Endothelial cell of hepatic sinusoid (primary cell): ENCODE data around the gene ARHGEF12.

Source experiments
- in situ Hi-C: cut with HindIII; loops from 2 replicates; pipeline ENCODE4 v1.10.0; 2017; ENCODE audit warnings: low sequenced_read_pairs

Gene ARHGEF12

GRCh38 chr11:120338107-120338933, 2.1 kb downstream of the ARHGEF12 start:
- in situ Hi-C loops, result no loop called here

GRCh38 chr11:120339394-120339890, 3.2 kb downstream of the ARHGEF12 start:
- in situ Hi-C loops, result no loop called here

GRCh38 chr11:120340529-120340928, 4.3 kb downstream of the ARHGEF12 start:
- in situ Hi-C loops, result no loop called here

- in situ Hi-C loops, result no loop called here
Measured at GRCh38 chr11:120342226-120342625, 6.0 kb downstream of the ARHGEF12 start.

- in situ Hi-C loops, result no loop called here
Measured at GRCh38 chr11:120342678-120343077, 6.5 kb downstream of the ARHGEF12 start.

GRCh38 chr11:120343429-120343828, 7.2 kb downstream of the ARHGEF12 start:
- in situ Hi-C loops, result no loop called here

GRCh38 chr11:120344302-120345004, 8.2 kb downstream of the ARHGEF12 start:
- in situ Hi-C loops, result no loop called here

GRCh38 chr11:120346233-120346632, 10.0 kb downstream of the ARHGEF12 start:
- in situ Hi-C loops, result no loop called here

- in situ Hi-C loops, result no loop called here
Measured at GRCh38 chr11:120350637-120351036, 14.4 kb downstream of the ARHGEF12 start.

- in situ Hi-C loops, result no loop called here
Measured at GRCh38 chr11:120352405-120352804, 16.2 kb downstream of the ARHGEF12 start.

- in situ Hi-C loops, result no loop called here
Measured at GRCh38 chr11:120354068-120354467, 17.9 kb downstream of the ARHGEF12 start.

- in situ Hi-C loops, result no loop called here
Measured at GRCh38 chr11:120354779-120355178, 18.6 kb downstream of the ARHGEF12 start.

- in situ Hi-C loops, result no loop called here
Measured at GRCh38 chr11:120357620-120358019, 21.4 kb downstream of the ARHGEF12 start.

- in situ Hi-C loops, result no loop called here
Measured at GRCh38 chr11:120358729-120359128, 22.5 kb downstream of the ARHGEF12 start.

- in situ Hi-C loops, result no loop called here
Measured at GRCh38 chr11:120363436-120363835, 27.2 kb downstream of the ARHGEF12 start.

- in situ Hi-C loops, result no loop called here
Measured at GRCh38 chr11:120365512-120365911, 29.3 kb downstream of the ARHGEF12 start.

- in situ Hi-C loops, result no loop called here
Measured at GRCh38 chr11:120372296-120372695, 36.1 kb downstream of the ARHGEF12 start.

GRCh38 chr11:120375076-120375475, 38.9 kb downstream of the ARHGEF12 start:
- in situ Hi-C loops, result no loop called here

GRCh38 chr11:120376547-120377182, 40.5 kb downstream of the ARHGEF12 start:
- in situ Hi-C loops, result no loop called here

GRCh38 chr11:120378474-120378873, 42.3 kb downstream of the ARHGEF12 start:
- in situ Hi-C loops, result no loop called here

GRCh38 chr11:120381401-120381800, 45.2 kb downstream of the ARHGEF12 start:
- in situ Hi-C loops, result no loop called here
